H7 (cell line): ENCODE data around the gene PCA3. TPM values are rescaled to one million over a fixed set of nuclear protein-coding genes. Genes with fewer than 3 reads are reported as not detected.

Source experiments
- DNase-seq: peaks from one replicate; pipeline ENCODE4 v3.0.0; 2012
- H3K27me3 ChIP-seq: 2 replicates; pipeline ENCODE4 v1.6.0; 2011; ENCODE audit warnings: mild to moderate bottlenecking, low read length; ENCODE audit not compliant: control insufficient read depth, insufficient read depth
- H3K36me3 ChIP-seq: replicated peaks from 2 replicates; pipeline ENCODE4 v1.5.1; 2011; ENCODE audit warnings: low read length; ENCODE audit not compliant: control insufficient read depth, insufficient read depth
- H3K4me3 ChIP-seq: 2 replicates; pipeline ENCODE4 v1.5.1; 2011; ENCODE audit warnings: low read depth, mild to moderate bottlenecking, control low read depth, low read length, moderate library complexity; ENCODE audit not compliant: insufficient read depth
- total RNA-seq: library from RNA; depleted of rRNA; stranded (reverse); fragments of >200 nt; shearing (Covaris generic); gene quantifications from 2 replicates; pipeline ENCODE4 v1.2.3, GENCODE V29; 2014; rRNA removed

Gene PCA3
- not detected in 2 replicates for total RNA-seq

DNA sequence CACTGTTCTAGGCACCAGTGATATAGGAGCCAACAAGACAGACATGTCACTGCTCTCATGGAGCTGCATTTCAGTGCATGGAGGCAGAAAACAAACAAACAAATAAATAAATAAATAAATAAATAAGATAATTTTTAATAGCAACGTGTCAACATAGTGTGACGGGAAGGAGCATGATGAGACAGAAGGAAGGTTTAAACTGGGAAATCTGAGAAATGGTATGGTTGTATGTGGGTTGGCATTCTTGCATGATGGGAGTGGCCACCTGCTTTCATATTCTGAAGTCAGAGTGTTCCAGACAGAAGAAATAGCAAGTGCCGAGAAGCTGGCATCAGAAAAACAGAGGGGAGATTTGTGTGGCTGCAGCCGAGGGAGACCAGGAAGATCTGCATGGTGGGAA, at the start of gene PCA3:
PCA3 (plus strand) TSS at position 301 of the 400 bp plus-strand sequence.
- H3K4me3 ChIP-seq = no peak within 1 kb of the TSS
- H3K36me3 ChIP-seq = no peaks in the 10 kb centered on the region
- DNase-seq = no peak
- no peaks in the 10 kb centered on the region for H3K27me3 ChIP-seq

DNA sequence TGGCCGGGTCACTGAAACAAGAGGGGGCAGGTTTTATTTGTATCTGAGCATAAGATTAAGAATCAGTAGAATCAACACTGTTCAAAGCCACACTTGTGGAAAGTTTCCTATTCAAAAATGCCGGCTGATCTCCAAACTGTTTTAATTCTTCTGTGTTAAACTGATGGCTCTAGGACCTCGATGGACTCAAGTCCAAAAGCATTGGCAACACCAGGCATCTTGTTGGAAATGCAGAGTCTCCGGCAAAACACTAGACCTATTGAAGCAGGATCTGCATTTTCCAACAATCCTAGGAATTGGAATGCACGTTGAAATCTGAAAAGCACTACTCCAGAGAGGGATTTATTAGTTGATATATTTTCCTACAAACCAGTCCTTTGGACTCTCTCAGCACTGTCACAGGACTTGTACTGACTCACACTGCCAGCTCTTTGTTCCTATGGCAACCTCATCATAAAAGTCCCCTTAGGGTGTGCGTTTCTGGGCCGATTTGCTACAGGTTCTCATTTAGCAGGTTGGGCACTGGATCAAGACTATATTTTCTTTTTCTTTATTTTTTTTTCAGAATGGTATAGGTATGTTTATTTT, 48.1 kb upstream of the PCA3 start:
- no peak for DNase-seq
- H3K36me3 ChIP-seq = no peaks in the 10 kb centered on the region
- no peaks in the 10 kb centered on the region for H3K27me3 ChIP-seq
- H3K4me3 ChIP-seq = no peak overlapping the region

DNA sequence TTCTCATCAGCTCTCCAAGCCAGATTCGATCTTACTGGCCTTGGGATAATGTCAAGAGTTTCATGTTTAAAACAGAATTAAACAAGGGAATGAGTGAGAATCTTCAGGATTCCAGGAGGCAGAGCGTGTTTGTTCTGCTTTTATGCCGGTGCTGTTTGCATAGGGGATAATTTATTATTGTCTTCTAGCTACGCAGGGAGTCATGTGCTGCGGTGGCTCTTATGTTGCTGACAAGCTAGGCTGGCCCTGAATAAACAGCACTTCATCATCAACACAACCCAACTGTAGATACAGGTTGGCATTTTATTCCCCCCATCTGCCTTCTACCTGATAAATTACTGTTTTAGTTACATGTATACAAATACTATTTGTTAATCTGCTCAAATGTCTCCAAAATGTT, 47.1 kb upstream of the PCA3 start:
- H3K27me3 ChIP-seq = no peaks in the 10 kb centered on the region
- H3K4me3 ChIP-seq = no peak overlapping the region
- DNase-seq = no peak
- no peaks in the 10 kb centered on the region for H3K36me3 ChIP-seq

DNA sequence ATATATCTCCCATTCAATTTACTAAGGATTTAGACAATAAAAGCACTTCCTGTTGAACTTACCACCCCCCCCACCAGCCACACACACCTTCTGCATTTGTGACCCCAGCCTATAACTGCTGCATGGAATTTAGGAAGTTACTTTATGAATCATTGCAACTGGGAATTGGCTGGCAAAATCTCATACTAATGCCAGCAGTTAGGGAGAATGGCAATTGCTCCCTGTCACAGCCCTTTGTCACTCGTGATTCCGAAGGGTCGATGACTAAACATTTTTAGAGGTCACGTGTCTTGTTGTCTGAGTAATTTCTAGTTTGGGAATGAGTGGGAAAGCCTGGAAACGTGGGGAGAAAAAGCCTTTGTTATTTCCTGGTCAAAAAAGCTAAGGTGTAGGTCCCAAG, 46.6 kb upstream of the PCA3 start:
- no peaks in the 10 kb centered on the region for H3K27me3 ChIP-seq
- no peak for DNase-seq

DNA sequence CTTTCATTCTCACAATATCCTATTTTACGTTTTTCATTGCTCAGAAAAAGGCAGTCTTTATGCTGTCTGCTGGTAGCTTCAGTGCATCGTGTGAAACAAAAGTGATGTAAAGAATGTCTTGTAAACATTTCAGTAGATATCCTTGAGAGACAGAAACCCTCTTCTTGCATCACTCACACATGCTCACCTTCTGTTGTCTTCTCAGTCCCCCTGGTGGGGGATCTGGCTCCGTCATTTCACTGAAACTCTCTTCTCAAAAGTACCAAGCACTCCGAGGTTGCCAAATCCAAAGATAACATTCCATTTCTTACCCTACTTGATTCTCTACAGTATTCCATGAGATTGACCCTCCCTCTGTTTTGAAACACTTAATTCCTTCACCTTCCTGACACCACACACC, 46.1 kb upstream of the PCA3 start:
- H3K4me3 ChIP-seq = no peak overlapping the region
- peak; percentile 66 for DNase-seq
- H3K27me3 ChIP-seq = no peaks in the 10 kb centered on the region
- no peaks in the 10 kb centered on the region for H3K36me3 ChIP-seq

More for the DNA sequence above, 46.6 kb upstream of the PCA3 start:
- H3K4me3 ChIP-seq = no peak overlapping the region
- H3K36me3 ChIP-seq = no peaks in the 10 kb centered on the region

DNA sequence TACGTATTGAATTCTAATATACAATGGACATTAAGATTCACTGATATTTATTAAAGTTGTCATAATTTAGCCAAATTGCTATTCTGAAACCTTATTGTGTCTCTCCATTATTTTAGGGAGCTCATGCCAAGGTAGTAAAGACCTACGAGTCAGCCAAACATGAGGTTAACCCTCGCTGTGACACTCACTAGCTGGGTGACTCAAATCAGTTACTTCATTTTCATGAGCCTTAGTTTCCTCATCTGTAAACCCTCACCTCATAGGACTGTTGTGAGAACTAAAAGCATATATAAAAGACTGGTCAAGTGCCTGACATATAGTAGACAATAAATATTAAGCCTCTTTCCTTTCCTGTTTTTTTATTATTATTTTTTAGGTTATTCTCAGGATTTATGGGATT, 44.0 kb upstream of the PCA3 start:
- Histone ChIP-seq H3K4me3 (no peak overlapping the region), H3K36me3 (no peaks in the 10 kb centered on the region), H3K27me3 (no peaks in the 10 kb centered on the region)
- no peak for DNase-seq

DNA sequence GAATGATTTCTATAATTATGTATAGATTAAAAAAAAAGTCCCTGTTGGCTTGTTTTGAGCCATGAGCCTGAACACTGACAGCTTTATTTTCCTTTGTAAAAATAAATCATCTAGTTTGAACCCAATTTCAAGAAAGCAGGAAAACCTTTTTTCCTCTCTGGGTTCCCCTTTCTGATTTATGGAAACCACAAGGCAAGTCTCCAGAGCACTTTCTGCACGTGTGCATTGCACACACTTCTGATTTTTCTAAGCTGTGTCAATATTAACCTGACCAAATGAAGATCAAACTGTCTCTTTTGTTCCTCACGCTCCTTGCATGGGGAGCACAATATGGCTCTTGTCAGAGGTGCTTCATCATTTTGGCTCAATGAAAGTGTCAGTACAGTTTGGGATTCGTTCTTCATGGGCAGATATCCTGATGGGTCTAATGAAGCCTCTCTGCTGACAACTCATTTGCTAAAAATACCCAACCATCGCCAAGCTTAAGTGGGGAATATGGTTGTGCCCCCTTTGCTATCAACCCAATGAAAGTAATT, 39.2 kb upstream of the PCA3 start:
- no peak overlapping the region for H3K4me3 ChIP-seq
- H3K27me3 ChIP-seq = no peaks in the 10 kb centered on the region
- DNase-seq = no peak
- no peaks in the 10 kb centered on the region for H3K36me3 ChIP-seq

DNA sequence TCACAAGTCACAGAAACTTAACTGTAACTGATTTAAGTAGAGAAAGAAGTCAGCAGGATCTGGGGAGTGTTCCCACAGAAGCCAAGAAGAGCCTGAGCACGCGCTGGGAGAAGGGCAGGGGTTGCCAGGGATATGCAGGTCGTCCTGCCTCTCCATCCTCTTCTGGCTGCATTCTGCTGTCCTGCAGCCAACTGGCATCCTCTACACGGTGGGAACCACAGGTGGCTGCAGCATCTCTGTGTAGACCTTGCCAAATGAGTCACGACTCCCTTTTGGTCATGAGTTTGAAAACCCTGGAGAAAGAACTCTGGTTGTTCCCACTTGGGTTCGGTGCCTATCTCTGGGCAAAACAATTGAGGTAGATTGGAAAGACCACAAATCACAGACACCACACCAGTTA, 38.4 kb upstream of the PCA3 start:
- no peaks in the 10 kb centered on the region for H3K27me3 ChIP-seq
- DNase-seq = no peak
- H3K36me3 ChIP-seq = no peaks in the 10 kb centered on the region
- no peak overlapping the region for H3K4me3 ChIP-seq

DNA sequence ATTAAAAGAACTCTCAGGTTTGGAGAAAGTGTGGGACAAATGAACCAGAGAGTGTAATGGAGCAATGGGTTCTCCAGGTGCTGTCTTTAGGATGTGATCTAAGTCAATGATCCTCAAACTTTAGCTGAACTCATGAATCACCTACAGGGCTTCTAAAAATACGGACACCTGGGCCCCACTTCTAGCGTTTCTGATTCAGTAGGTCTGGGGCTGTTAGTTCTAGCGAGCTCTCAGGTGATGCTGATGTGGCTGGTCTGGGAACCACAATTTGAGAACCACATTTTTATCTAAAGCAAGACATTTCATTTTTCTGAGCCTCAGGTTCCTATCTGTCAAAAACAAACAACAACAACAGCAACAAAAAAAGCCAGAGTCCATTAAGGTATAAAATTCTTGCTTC, 35.1 kb upstream of the PCA3 start:
- H3K27me3 ChIP-seq = no peaks in the 10 kb centered on the region
- no peak for DNase-seq
- H3K36me3 ChIP-seq = no peaks in the 10 kb centered on the region
- H3K4me3 ChIP-seq = no peak overlapping the region

DNA sequence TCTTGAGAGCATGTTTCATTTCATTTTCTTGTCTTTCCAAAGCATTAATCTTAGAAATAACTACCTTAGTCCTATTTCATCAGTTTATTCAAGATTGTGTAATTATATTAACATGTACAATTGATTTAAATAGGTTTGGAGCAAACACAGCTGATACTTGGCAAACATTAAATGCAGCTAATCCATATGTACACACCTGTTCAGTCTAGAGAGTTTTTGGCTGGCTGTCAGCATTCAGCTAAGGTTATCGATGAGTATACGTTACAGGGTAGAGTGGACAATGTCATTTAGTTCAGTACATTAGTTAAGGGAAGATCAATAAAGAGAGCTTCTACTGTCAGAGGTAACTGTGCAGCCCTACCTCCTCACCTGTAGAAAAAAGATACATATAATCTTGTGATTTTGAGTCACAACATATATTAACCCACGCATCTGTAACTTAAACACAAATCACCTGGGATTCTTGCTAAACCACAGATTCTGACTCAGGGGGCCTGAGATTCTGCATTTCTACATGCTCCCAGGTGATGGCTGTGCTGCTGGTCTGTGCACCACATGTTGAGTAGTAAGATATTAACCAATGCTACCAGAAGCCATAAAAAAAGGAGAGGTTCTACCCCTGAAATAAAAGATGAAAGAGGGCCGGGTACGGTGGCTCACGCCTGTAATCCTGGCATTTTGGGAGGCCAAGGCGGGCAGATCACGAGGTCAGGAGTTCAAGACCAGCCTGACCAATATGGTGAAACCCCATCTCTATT, 34.1 kb upstream of the PCA3 start:
- no peaks in the 10 kb centered on the region for H3K27me3 ChIP-seq
- H3K36me3 ChIP-seq = no peaks in the 10 kb centered on the region
- DNase-seq = no peak
- H3K4me3 ChIP-seq = no peak overlapping the region

DNA sequence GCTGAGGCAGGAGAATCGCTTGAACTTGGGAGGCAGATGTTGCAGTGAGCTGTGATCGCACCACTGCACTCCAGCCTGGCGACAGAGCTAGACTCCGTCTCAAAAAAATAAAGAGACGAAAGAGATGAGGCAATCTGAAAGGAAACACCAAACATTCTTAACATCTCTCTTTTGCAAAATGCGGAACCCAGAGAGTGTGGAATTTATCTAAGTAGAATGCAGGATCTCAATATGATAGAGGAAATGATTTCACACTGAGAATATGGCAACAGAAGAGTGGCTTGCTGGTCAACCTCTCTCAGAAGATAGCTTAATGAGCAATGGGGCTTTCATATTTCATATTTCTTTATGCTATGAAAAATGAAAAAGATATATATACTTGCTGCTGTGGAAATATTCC, 33.4 kb upstream of the PCA3 start:
- no peak for DNase-seq
- H3K27me3 ChIP-seq = no peaks in the 10 kb centered on the region
- H3K4me3 ChIP-seq = no peak overlapping the region
- H3K36me3 ChIP-seq = no peaks in the 10 kb centered on the region

DNA sequence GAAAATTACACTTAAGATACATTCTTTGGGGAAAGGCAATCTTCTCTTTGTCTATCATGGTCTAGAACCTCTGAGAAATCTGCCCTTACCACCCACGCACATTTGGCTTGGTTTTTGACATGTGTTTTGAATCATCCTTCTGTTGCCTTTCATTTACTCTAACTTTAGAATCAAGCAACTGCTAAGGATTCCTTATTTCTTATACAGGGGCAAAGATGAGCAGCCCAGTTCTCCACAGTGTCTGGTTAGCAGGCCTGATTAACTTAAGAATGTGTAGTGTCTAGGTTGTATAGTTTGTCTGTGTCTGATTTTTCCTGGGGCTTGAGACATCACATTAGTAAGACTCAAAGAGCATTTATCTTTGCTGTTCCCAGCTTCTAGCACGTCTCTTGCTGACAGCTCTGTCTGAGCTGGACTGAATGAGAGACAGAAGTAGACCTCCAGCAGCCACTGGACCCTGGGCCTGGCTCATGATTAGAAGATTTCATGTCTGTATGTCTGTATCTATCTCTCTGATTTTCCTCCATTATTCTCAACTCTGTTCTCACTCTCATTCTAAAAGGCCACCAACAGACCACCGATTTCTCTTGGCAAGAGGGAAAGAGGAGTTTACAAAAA, 31.8 kb upstream of the PCA3 start:
- no peaks in the 10 kb centered on the region for H3K27me3 ChIP-seq
- no peak for DNase-seq
- H3K4me3 ChIP-seq = no peak overlapping the region
- H3K36me3 ChIP-seq = no peaks in the 10 kb centered on the region

DNA sequence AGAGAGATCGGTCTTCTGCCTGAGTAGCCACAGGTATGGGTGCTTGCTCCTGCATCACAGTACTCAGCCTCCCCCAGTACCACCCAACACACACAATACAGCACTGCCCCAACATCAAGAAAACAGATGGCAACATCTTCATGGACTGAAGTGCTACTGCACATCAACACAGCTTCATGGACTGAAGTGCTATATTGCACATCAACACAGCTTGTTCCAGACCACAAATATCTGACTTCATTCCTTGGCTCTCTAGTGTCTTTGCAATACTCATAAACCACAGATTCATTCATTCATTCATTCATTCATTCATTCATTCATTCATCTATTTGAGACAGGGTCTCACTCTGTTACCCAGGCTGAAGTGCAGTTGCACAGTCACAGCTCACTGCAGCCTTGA, 31.1 kb upstream of the PCA3 start:
- Histone ChIP-seq H3K27me3 (no peaks in the 10 kb centered on the region), H3K4me3 (no peak overlapping the region), H3K36me3 (no peaks in the 10 kb centered on the region)
- DNase-seq = no peak

DNA sequence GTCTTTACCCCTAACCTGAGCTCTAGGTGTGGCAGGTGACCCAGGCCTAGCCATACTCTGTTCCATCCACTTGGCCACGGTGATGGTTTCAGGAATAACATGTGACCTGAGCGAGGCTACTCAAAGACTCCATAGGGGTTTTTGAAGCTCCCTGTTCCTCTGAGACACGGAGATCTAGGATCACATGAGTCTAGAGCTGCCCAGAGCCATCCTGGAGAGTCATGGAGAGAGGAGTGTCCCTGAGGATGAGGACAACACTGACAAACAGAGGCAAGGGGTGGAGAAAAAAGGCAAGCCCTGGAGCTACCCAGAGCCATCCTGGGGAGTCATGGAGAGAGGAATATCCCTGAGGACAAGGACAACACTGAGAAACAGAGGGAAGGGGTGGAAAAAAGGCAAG, 29.5 kb upstream of the PCA3 start:
- no peak for DNase-seq
- H3K36me3 ChIP-seq = no peaks in the 10 kb centered on the region
- H3K27me3 ChIP-seq = no peaks in the 10 kb centered on the region
- H3K4me3 ChIP-seq = no peak overlapping the region
